HG03175 (cell line): Measurements from ENCODE around the gene CACNG4.
"Not testable (repeated sequence)": the region's sequence is repeated elsewhere in the genome, so short reads cannot be mapped to it uniquely, and the experiment has no call there.

Source experiments
- ATAC-seq: cut with Tn5 transposase; IDR thresholded peaks from one replicate; pipeline ENCODE4 v1.9.1; 2021; ENCODE audit warnings: mild to moderate bottlenecking, moderate library complexity; ENCODE audit not compliant: unreplicated experiment

Gene CACNG4

GRCh38 chr17:66960613-66961012 lies 3.9 kb upstream of the CACNG4 start:
- no peak for ATAC-seq

- ATAC-seq: no peak
These were observed 992 bp upstream of the CACNG4 start for GRCh38 chr17:66963521-66963908.

GRCh38 chr17:66964930-66965800 lies 658 bp downstream of the CACNG4 start:
- ATAC-seq: no peak

GRCh38 chr17:66965801-66966262 lies 1.3 kb downstream of the CACNG4 start:
- ATAC-seq: no peak

GRCh38 chr17:66966298-66966697 lies 1.8 kb downstream of the CACNG4 start:
- ATAC-seq: no peak

- no peak for ATAC-seq
These were observed 2.4 kb downstream of the CACNG4 start for GRCh38 chr17:66966704-66967418.

GRCh38 chr17:66967837-66968543 lies 3.5 kb downstream of the CACNG4 start:
- no peak for ATAC-seq

- no peak for ATAC-seq
These were observed 4.4 kb downstream of the CACNG4 start for GRCh38 chr17:66968916-66969315.

GRCh38 chr17:66970140-66970539 lies 5.6 kb downstream of the CACNG4 start:
- ATAC-seq: no peak

GRCh38 chr17:66970797-66971196 lies 6.3 kb downstream of the CACNG4 start:
- ATAC-seq: no peak

GRCh38 chr17:66971264-66971663 lies 6.8 kb downstream of the CACNG4 start:
- ATAC-seq: no peak

GRCh38 chr17:66971730-66972441 lies 7.4 kb downstream of the CACNG4 start:
- ATAC-seq: no peak

GRCh38 chr17:66972442-66972830 lies 7.9 kb downstream of the CACNG4 start:
- not testable (repeated sequence) for ATAC-seq

- no peak for ATAC-seq
These were observed 10.7 kb downstream of the CACNG4 start for GRCh38 chr17:66975188-66975587.

- ATAC-seq: no peak
These were observed 11.3 kb downstream of the CACNG4 start for GRCh38 chr17:66975614-66976378.

- no peak for ATAC-seq
These were observed 11.8 kb downstream of the CACNG4 start for GRCh38 chr17:66976379-66976663.

GRCh38 chr17:66976781-66977201 lies 12.3 kb downstream of the CACNG4 start:
- ATAC-seq: no peak

- no peak for ATAC-seq
These were observed 14.1 kb downstream of the CACNG4 start for GRCh38 chr17:66978514-66979061.

GRCh38 chr17:66980896-66981295 lies 16.4 kb downstream of the CACNG4 start:
- ATAC-seq: no peak

GRCh38 chr17:66981983-66982508 lies 17.5 kb downstream of the CACNG4 start:
- ATAC-seq: no peak
